Measurements from ENCODE around the gene SERPIND1.
"Not testable (repeated sequence)": the region's sequence is repeated elsewhere in the genome, so short reads cannot be mapped to it uniquely, and the experiment has no call there.

SERPIND1 gene

GRCh38 chr22:20763630-20764470, 10.1 kb upstream of the SERPIND1 start:
- no peak for DNase-seq (ENCODE audit: low read depth)
- H3K4me3 ChIP-seq (replicated peaks; ENCODE audit: low read depth, low read length) = no peak overlapping the region
- no peak for TF ChIP-seq CTCF (IDR thresholded peaks at IDR 0.05; ENCODE audit: low read length, missing control alignments)

- no peak for TF ChIP-seq CTCF (IDR thresholded peaks at IDR 0.05; ENCODE audit: low read length, missing control alignments)
- no peak for DNase-seq (ENCODE audit: low read depth)
- H3K4me3 ChIP-seq (replicated peaks; ENCODE audit: low read depth, low read length) = no peak overlapping the region
These were observed 9.5 kb upstream of the SERPIND1 start for GRCh38 chr22:20764471-20764720.

GRCh38 chr22:20764729-20765128, 9.2 kb upstream of the SERPIND1 start:
- no peak for DNase-seq (ENCODE audit: low read depth)
- no peak overlapping the region for H3K4me3 ChIP-seq (replicated peaks; ENCODE audit: low read depth, low read length)
- TF ChIP-seq CTCF (IDR thresholded peaks at IDR 0.05; ENCODE audit: low read length, missing control alignments) = no peak

GRCh38 chr22:20765938-20766337, 8.0 kb upstream of the SERPIND1 start:
- H3K4me3 ChIP-seq (replicated peaks; ENCODE audit: low read depth, low read length) = no peak overlapping the region
- TF ChIP-seq CTCF (IDR thresholded peaks at IDR 0.05; ENCODE audit: low read length, missing control alignments) = no peak
- DNase-seq (ENCODE audit: low read depth) = no peak

GRCh38 chr22:20766530-20766929, 7.4 kb upstream of the SERPIND1 start:
- DNase-seq (ENCODE audit: low read depth) = no peak
- no peak overlapping the region for H3K4me3 ChIP-seq (replicated peaks; ENCODE audit: low read depth, low read length)

GRCh38 chr22:20769496-20769826, 4.5 kb upstream of the SERPIND1 start:
- not testable (repeated sequence) for H3K4me3 ChIP-seq (replicated peaks; ENCODE audit: low read depth, low read length); DNase-seq (ENCODE audit: low read depth)

More at GRCh38 chr22:20766530-20766929, 7.4 kb upstream of the SERPIND1 start:
- TF ChIP-seq CTCF (IDR thresholded peaks at IDR 0.05; ENCODE audit: low read length, missing control alignments) = no peak

GRCh38 chr22:20771918-20772625, 1.8 kb upstream of the SERPIND1 start:
- H3K4me3 ChIP-seq (replicated peaks; ENCODE audit: low read depth, low read length) = no peak overlapping the region
- TF ChIP-seq CTCF (IDR thresholded peaks at IDR 0.05; ENCODE audit: low read length, missing control alignments) = no peak
- DNase-seq (ENCODE audit: low read depth) = no peak

All from fibroblast of pulmonary artery (primary cell).